PC-9 (cell line): ENCODE data around the gene EPG5. TPM values are rescaled to one million over a fixed set of nuclear protein-coding genes. Genes with fewer than 3 reads are reported as not detected.

Source experiments
- BruUV-seq: library from RNA; stranded (reverse); fragments of 400-500 nt; replicated peaks from 2 replicates; lab custom pipeline; 2021; lab: Mats Ljungman, UMichigan
- CTCF ChIA-PET: fragments of 300-600 bp; sonication (Branson Sonifier 250); formaldehyde crosslinking; loops from one replicate; lab custom pipeline; 2022; ENCODE audit warnings: antibody characterized with exemption; lab: Charles Lee
- POLR2A ChIA-PET: fragments of 300-600 bp; sonication (Branson Sonifier 250); formaldehyde crosslinking; loops from one replicate; lab custom pipeline; 2022; ENCODE audit warnings: antibody characterized with exemption; ENCODE audit not compliant: unreplicated experiment; lab: Charles Lee
- DNase-seq, 2 experiments: peaks; one replicate each; pipeline versions ENCODE4 v3.0.0 to v3.0.0-alpha.2; 2015 to 2022; ENCODE audit warnings: mixed read lengths in 1 of 2
- H2AFZ ChIP-seq: fragments of 200-600 bp; sonication (generic); 2 replicates; pipeline ENCODE4 v1.8.1; 2017; ENCODE audit warnings: antibody characterized with exemption
- H3F3A ChIP-seq: fragments of 200-600 bp; sonication (generic); 2 replicates; pipeline ENCODE4 v1.8.1; 2017; ENCODE audit warnings: antibody characterized with exemption, mild to moderate bottlenecking, low read depth; ENCODE audit not compliant: insufficient read depth
- H3K27ac ChIP-seq: fragments of 200-600 bp; sonication (generic); 2 replicates; pipeline ENCODE4 v1.6.1; 2016; ENCODE audit warnings: mixed run types
- H3K27me3 ChIP-seq: fragments of 200-600 bp; sonication (generic); 2 replicates; pipeline ENCODE4 v1.6.1; 2016; ENCODE audit warnings: low read depth, mixed run types; ENCODE audit not compliant: insufficient read depth
- H3K36me3 ChIP-seq: fragments of 200-600 bp; sonication (generic); 2 replicates; pipeline ENCODE4 v1.6.1; 2016; ENCODE audit warnings: low read depth, mixed run types
- H3K4me1 ChIP-seq: fragments of 200-600 bp; sonication (generic); replicated peaks from 2 replicates; pipeline ENCODE4 v1.6.1; 2016; ENCODE audit warnings: mixed run types; ENCODE audit not compliant: insufficient read depth
- H3K4me2 ChIP-seq: fragments of 200-600 bp; sonication (generic); 2 replicates; pipeline ENCODE4 v1.6.1; 2017; ENCODE audit warnings: mixed run types
- H3K4me3 ChIP-seq: fragments of 200-600 bp; sonication (generic); 2 replicates; pipeline ENCODE4 v1.6.1; 2016; ENCODE audit warnings: mixed run types
- H3K79me2 ChIP-seq: fragments of 200-600 bp; sonication (generic); 2 replicates; pipeline ENCODE4 v1.6.1; 2017; ENCODE audit warnings: low read depth, mixed run types
- H3K9me2 ChIP-seq: fragments of 200-600 bp; sonication (generic); 2 replicates; pipeline ENCODE4 v1.8.1; 2017; ENCODE audit warnings: mild to moderate bottlenecking; ENCODE audit not compliant: insufficient read depth
- H3K9me3 ChIP-seq: fragments of 200-600 bp; sonication (generic); 2 replicates; pipeline ENCODE4 v1.8.1; 2016; ENCODE audit warnings: low read depth; ENCODE audit not compliant: insufficient read depth
- H4K20me1 ChIP-seq: fragments of 200-600 bp; sonication (generic); 2 replicates; pipeline ENCODE4 v1.8.1; 2017; ENCODE audit not compliant: insufficient read depth
- CTCF ChIP-seq: fragments of 200-600 bp; sonication (generic); conservative IDR thresholded peaks from 2 replicates; pipeline ENCODE4 v1.6.1; 2017; ENCODE audit warnings: mixed run types, antibody characterized with exemption, mild to moderate bottlenecking, moderate library complexity
- EZH2 ChIP-seq: fragments of 200-600 bp; sonication (generic); IDR thresholded peaks from 2 replicates; pipeline ENCODE4 v1.8.0; 2017; ENCODE audit warnings: antibody characterized with exemption, low read depth
- intact Hi-C: fragments of 100-400 bp; cut with micrococcal nuclease; formaldehyde crosslinking; loops from one replicate; pipeline ENCODE4 v1.10.0; 2022; ENCODE audit not compliant: unreplicated experiment
- total RNA-seq: library from RNA; stranded (reverse); gene quantifications from 2 replicates; pipeline ENCODE4 v1.2.3, GENCODE V29; 2021

EPG5 gene
- total RNA-seq, 1 experiment from 2014 or later: 19.5 TPM

GRCh38 chr18:46001892-46002291 lies 34.8 kb upstream of the EPG5 start:
- Histone ChIP-seq H3K79me2 (no peaks in the 10 kb centered on the region), H4K20me1 (no peaks in the 10 kb centered on the region), H3F3A (no peaks in the 10 kb centered on the region), H3K27ac (no peak overlapping the region), H3K4me1 (no peaks in the 10 kb centered on the region), H3K36me3 (no peaks in the 10 kb centered on the region), H3K27me3 (no peaks in the 10 kb centered on the region), H3K4me3 (no peak overlapping the region), H3K9me3 (0 out of 2 replicates have a peak, but pooled peaks cover 5% of the 10 kb centered on the region), H3K4me2 (no peak overlapping the region), H3K9me2 (no peaks in the 10 kb centered on the region; the same call in 1 of the 2 replicates), H2AFZ (no peak overlapping the region)
- no peak for DNase-seq
- intact Hi-C loops: no loop called here
- TF ChIP-seq CTCF (no peak), EZH2 (no peak)
- CTCF ChIA-PET: no interaction called here
- no TSS peak for BruUV-seq
- POLR2A ChIA-PET: no interaction called here

GRCh38 chr18:46001074-46001473 lies 33.9 kb upstream of the EPG5 start:
- Histone ChIP-seq H3K4me1 (no peaks in the 10 kb centered on the region), H3K36me3 (no peaks in the 10 kb centered on the region), H3K79me2 (no peaks in the 10 kb centered on the region), H3K9me3 (0 out of 2 replicates have a peak, but pooled peaks cover 5% of the 10 kb centered on the region), H2AFZ (no peak overlapping the region), H3K27ac (no peak overlapping the region), H3F3A (no peaks in the 10 kb centered on the region), H4K20me1 (no peaks in the 10 kb centered on the region), H3K27me3 (no peaks in the 10 kb centered on the region), H3K9me2 (no peaks in the 10 kb centered on the region; the same call in 1 of the 2 replicates), H3K4me2 (no peak overlapping the region), H3K4me3 (no peak overlapping the region)
- POLR2A ChIA-PET: no interaction called here
- intact Hi-C loops: no loop called here
- CTCF ChIA-PET: no interaction called here
- BruUV-seq: no TSS peak
- TF ChIP-seq CTCF (no peak), EZH2 (no peak)
- DNase-seq: no peak

- intact Hi-C loops: no loop called here
- no peak for DNase-seq
- Histone ChIP-seq H3K4me1 (no peaks in the 10 kb centered on the region), H3K36me3 (no peaks in the 10 kb centered on the region), H3K27ac (no peak overlapping the region), H3K27me3 (no peaks in the 10 kb centered on the region), H3K4me2 (no peak overlapping the region), H3K9me3 (0 out of 2 replicates have a peak, but pooled peaks cover 5% of the 10 kb centered on the region), H4K20me1 (no peaks in the 10 kb centered on the region), H2AFZ (no peak overlapping the region), H3F3A (no peaks in the 10 kb centered on the region), H3K79me2 (no peaks in the 10 kb centered on the region), H3K9me2 (no peaks in the 10 kb centered on the region; the same call in 1 of the 2 replicates), H3K4me3 (no peak overlapping the region)
- ChIA-PET CTCF (no interaction called here), POLR2A (no interaction called here)
- no TSS peak for BruUV-seq
- TF ChIP-seq CTCF: no peak
- no peak for TF ChIP-seq EZH2
Observed at GRCh38 chr18:45999536-45999935, 32.4 kb upstream of the EPG5 start.
